Endothelial cell of umbilical vein (primary cell): ENCODE data around the gene DNA2.
"Not testable (repeated sequence)": the region's sequence is repeated elsewhere in the genome, so short reads cannot be mapped to it uniquely, and the experiment has no call there.

Source experiments
- POLR2A ChIP-seq: IDR thresholded peaks from 2 replicates; pipeline ENCODE4 v1.6.1; 2012; ENCODE audit warnings: low read depth, mild to moderate bottlenecking, control low read depth, low read length
- POLR2AphosphoS5 ChIP-seq: IDR thresholded peaks from 2 replicates; pipeline ENCODE4 v1.6.1; 2012; ENCODE audit warnings: low read depth, mild to moderate bottlenecking, control low read depth, low read length, moderate library complexity; ENCODE audit not compliant: insufficient read depth
- TF ChIP-seq, protein P1 (sequence below), 2 donors: IDR thresholded peaks; 1 replicate in 1 of 2; 2 replicates in 1 of 2; pipeline ENCODE4 v1.5.1; 2011; ENCODE audit warnings: low read length in 2 of 2, mild to moderate bottlenecking in 2 of 2, moderate library complexity in 2 of 2, control low read depth in 1 of 2, inconsistent platforms in 1 of 2, low read depth in 1 of 2; ENCODE audit not compliant: insufficient read depth in 1 of 2; ENCODE audit errors: extremely low read depth in 1 of 2

DNA sequence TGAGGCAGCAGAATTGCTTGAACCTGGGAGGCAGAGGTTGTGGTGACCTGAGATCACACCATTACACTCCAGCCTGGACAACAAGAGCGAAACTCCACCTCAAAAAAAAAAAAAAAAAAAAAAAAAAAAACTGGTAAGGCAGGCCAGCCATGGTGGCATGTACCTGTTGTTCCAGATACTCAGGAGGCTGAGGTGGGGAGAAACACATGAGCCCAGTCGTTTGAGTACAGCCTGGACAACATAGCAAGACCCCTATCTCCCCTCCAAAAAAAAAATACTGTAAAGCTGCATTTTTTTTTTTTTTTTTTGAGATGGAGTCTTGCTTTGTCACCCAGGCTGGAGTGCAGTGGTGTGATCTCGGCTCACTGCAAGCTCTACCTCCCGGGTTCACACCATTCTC is 7.0 kb downstream of the DNA2 start:
- TF ChIP-seq, protein P1, sequence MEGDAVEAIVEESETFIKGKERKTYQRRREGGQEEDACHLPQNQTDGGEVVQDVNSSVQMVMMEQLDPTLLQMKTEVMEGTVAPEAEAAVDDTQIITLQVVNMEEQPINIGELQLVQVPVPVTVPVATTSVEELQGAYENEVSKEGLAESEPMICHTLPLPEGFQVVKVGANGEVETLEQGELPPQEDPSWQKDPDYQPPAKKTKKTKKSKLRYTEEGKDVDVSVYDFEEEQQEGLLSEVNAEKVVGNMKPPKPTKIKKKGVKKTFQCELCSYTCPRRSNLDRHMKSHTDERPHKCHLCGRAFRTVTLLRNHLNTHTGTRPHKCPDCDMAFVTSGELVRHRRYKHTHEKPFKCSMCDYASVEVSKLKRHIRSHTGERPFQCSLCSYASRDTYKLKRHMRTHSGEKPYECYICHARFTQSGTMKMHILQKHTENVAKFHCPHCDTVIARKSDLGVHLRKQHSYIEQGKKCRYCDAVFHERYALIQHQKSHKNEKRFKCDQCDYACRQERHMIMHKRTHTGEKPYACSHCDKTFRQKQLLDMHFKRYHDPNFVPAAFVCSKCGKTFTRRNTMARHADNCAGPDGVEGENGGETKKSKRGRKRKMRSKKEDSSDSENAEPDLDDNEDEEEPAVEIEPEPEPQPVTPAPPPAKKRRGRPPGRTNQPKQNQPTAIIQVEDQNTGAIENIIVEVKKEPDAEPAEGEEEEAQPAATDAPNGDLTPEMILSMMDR (IDR thresholded peaks at IDR 0.05; ENCODE audit: extremely low read depth in 1 of 2, insufficient read depth in 1 of 2, low read depth in 1 of 2, low read length in 2 of 2), result not testable (repeated sequence)
- not testable (repeated sequence) for TF ChIP-seq POLR2A, POLR2AphosphoS5
